HT-29 (cell line): ENCODE data around the gene UBE2J1. TPM values are rescaled to one million over a fixed set of nuclear protein-coding genes. Genes with fewer than 3 reads are reported as not detected.

Experiments
- DNase-seq: peaks from one replicate; pipeline ENCODE4 v3.0.0-alpha.2; 2015; ENCODE audit warnings: low spot score
- total RNA-seq: library from RNA; depleted of rRNA; stranded (reverse); fragments of >200 nt; shearing (Covaris generic); gene quantifications from 2 replicates; pipeline ENCODE4 v1.2.3, GENCODE V29; 2014; rRNA removed

The UBE2J1 gene
- total RNA-seq, 1 experiment from 2014 or later, result 22.1 TPM

DNA sequence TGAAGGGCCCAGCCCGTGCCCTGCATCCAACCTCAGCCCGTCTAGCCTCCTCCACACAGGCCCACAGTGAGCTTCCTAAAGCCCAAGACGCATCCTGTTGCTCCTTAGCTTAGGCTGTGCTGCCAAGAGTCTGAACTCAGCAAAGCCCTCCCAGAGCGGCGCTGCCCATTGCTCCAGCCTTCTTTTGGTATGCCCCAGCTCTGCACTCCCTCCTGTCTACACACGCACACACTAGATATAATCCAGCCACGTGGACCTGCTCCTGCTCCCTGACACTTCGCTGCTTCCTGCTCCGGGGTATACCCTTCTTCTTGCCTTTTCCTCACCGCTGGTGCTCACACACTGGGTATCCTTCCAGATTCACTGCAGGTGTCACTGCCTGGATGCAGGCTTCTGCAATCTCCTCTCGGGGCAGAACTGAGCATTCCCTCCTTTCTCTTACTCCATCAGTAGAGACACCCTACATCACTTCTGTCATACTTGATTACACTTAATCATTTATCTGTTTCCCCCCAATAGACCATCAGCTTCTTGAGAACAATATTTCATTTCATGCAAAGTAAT lies 61.2 kb downstream of the UBE2J1 start:
- no peak for DNase-seq

DNA sequence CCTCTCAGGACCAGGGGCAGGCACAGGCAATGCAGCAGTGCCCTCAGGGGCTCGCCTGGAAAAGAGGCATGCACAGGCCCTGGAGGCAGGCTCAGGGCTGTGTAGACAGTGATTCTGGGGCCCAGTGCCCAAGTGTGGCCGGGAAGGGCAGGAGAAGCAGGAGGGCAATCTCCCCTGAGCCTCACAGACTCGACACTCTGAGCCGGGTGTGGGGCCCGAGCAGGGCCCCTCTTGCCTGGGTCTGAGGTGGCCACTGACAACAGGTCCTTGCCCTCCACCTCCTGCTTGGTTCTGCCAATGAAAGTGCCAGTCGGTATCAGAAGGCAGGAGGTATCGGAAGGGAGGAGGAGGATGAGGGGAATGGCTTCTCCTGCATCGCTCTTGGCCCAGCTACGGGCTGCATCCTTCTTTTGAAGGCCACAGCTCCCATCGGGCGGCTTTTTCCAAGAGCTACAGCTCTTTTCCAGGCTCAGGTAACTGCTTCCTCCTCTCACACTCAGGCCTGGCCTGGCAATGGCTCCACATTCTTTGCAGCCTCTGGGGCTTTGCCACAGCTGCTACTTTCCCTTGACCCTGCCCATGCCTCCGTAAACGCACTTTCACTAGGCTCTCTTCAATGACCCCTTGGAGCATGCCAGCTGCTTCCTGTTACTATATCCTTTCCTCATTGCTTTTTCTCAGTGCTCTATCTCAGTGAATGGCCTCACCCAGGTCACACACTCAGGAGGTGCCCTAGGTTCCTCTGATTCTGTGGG lies 61.9 kb downstream of the UBE2J1 start:
- no peak for DNase-seq

GRCh38 chr6:89289710-89290109 lies 62.8 kb downstream of the UBE2J1 start:
- DNase-seq, result no peak

GRCh38 chr6:89287351-89288028 lies 65.0 kb downstream of the UBE2J1 start:
- DNase-seq, result no peak

DNA sequence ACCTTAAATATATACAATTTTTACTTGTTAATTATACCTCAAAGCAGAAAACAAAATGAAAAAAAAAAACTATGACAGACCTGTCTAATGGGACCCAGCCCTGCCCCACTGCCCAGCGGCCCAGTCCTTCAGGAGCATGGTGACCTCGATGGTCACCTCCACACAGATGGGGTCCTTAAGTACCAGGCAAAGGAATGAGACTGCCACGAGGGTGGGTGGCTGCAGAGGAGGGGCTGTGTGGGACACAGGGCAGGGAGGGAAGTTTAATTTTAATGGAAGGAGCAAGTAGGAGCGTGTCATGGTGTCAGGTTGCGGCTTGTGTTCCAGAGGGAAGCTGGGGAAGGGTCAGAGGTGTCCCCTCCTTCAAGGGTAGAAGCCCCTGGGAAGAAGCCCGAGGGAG lies 66.0 kb downstream of the UBE2J1 start:
- DNase-seq, result no peak

DNA sequence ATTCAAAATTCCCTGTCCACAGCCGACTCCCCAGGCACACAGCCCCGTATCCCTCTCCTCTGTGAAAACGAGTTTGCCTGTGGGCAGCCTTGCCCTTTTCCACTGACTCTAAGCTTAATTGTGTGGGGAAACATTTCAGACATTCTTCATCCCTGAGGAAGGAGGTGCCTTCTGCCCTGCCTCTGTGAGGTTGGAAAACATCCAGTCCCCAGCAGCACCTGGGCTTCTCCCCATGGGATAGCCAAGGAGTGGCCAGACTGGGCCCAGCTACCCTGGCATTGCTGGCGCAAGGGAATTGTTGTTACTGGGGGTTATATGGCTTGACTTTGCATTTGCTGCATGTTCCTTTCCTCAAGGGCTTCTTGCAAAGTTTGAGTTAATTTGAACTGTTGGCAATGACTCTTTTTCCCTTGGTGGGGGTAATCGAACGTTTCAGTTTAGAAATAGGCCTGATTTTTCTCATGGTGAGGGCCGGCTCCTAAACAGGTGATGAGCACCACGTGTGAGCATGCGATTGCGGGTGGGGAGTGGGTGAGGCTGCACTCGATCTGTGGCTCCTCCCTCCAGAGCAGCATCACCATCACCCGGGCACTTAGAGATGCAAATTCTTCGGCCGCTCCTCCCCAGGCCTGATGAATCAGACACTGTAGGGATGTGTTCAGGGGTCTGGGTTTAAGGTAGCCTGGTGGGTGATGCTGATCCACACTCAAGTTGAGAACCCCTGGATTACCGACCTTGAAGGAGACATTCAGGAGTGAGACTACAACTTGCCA lies 67.4 kb downstream of the UBE2J1 start:
- DNase-seq, result no peak

DNA sequence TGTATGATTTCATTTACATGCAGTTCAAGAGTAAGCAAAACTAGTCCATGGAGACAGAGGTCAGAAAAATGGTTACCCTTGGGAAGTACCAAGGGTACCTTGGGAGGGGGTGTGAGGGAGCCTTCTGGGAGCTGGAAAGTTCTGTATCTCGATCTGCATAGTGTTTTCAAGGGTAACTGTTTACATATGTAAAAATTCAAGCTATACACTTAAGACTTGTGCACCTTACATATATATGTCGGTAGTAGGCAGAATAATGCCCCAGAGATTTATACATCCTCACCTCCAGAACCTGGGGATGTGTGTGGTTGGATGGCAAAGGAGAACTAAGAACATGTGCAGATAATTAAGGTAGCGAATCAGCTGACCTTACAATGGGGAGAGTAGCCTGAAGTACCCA lies 68.4 kb downstream of the UBE2J1 start:
- DNase-seq, result no peak

- DNase-seq, result no peak
Observed at GRCh38 chr6:89282749-89283148, 69.8 kb downstream of the UBE2J1 start.

DNA sequence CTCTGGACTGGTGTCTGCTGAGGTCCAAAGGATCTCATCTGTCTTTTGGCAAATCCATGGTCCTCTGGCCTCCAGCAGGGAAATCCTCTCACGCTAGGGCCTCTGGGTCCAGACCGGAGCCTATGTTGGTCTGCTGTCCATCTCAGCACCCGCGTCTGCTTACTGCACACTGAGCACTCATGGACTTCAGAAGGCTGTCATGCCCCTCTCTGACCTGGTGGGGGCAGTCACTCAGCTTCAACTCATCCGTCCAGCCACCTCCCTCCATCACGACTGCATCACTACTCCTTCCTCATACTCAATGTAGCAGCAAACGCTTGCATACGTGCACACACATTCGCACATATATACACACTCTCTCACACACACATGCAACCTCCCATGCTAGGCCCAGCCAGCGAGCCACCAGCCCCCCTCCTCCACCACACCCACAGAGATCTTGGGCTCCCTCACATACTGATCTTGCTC lies 70.7 kb downstream of the UBE2J1 start:
- peak; percentile 78 for DNase-seq

- DNase-seq, result no peak
Observed at GRCh38 chr6:89278956-89279355, 73.6 kb downstream of the UBE2J1 start.

Other genes starting within 250 kb of the UBE2J1 start
- gene SRSF12, start 234.7 kb downstream of the UBE2J1 start, total RNA-seq, result not detected in 2 replicates
- gene PM20D2, start 206.7 kb downstream of the UBE2J1 start, total RNA-seq, result 29.0 and 30.7 TPM in 2 replicates
- not detected in 2 replicates for gene GABRR1, start 135.4 kb downstream of the UBE2J1 start, total RNA-seq
- gene GABRR2, start 37.4 kb downstream of the UBE2J1 start, total RNA-seq, result not detected in 2 replicates
- not detected in 2 replicates for gene RRAGD, start 59.6 kb upstream of the UBE2J1 start, total RNA-seq
- not detected in 2 replicates for gene ANKRD6, start 80.4 kb upstream of the UBE2J1 start, total RNA-seq